BLaER1 treated with 17β-estradiol and CSF1 and Interleukin-3, amounts not matched to agents 10 nM and 100 nM (cell line): ENCODE measurements around the gene HDAC9.

Source experiments
- H3K27ac ChIP-seq, 11 experiments: shearing (Covaris generic); formaldehyde crosslinking; 2 replicates each; pipeline ENCODE4 v1.8.1; 2022
- H3K27me3 ChIP-seq, 11 experiments: shearing (Covaris generic); formaldehyde crosslinking; 2 replicates each; pipeline ENCODE4 v1.8.1; 2022
- H3K36me3 ChIP-seq, 11 experiments: shearing (Covaris generic); formaldehyde crosslinking; 2 replicates each; pipeline ENCODE4 v1.8.1; 2022
- H3K4me1 ChIP-seq, 10 experiments: shearing (Covaris generic); formaldehyde crosslinking; 2 replicates each; pipeline ENCODE4 v1.8.1; 2022
- H3K4me2 ChIP-seq, 11 experiments: shearing (Covaris generic); formaldehyde crosslinking; 2 replicates each; pipeline ENCODE4 v1.8.1; 2022
- H3K4me3 ChIP-seq, 10 experiments: shearing (Covaris generic); formaldehyde crosslinking; 2 replicates each; pipeline ENCODE4 v1.8.1; 2022
- H3K9ac ChIP-seq, 11 experiments: shearing (Covaris generic); formaldehyde crosslinking; 2 replicates each; pipeline ENCODE4 v1.8.1; 2022
- H3K9me3 ChIP-seq, 11 experiments: shearing (Covaris generic); formaldehyde crosslinking; replicated peaks in 1 of 11; 2 replicates each; pipeline ENCODE4 v1.8.1; 2022
- H4K20me1 ChIP-seq, 11 experiments: shearing (Covaris generic); formaldehyde crosslinking; 2 replicates each; pipeline ENCODE4 v1.8.1; 2022
- Cebpa-rat ChIP-seq, 11 experiments: shearing (Covaris generic); IDR thresholded peaks; 2 replicates each; pipeline ENCODE4 v1.8.1; 2022

Gene HDAC9

GRCh38 chr7:18760631-18761445, 265.3 kb downstream of the HDAC9 start:
- H3K27me3 ChIP-seq = no peaks in the 10 kb centered on the region
- H3K9ac ChIP-seq = no peak overlapping the region
- H3K36me3 ChIP-seq = no peaks in the 10 kb centered on the region
- H4K20me1 ChIP-seq = no peaks in the 10 kb centered on the region
- H3K27ac ChIP-seq = no peak overlapping the region
- H3K4me3 ChIP-seq = no peak overlapping the region
- no peak overlapping the region for H3K4me2 ChIP-seq
- no peak for TF ChIP-seq Cebpa-rat (IDR thresholded peaks at IDR 0.05)
- H3K9me3 ChIP-seq = no peaks in the 10 kb centered on the region
- no peaks in the 10 kb centered on the region for H3K4me1 ChIP-seq

DNA sequence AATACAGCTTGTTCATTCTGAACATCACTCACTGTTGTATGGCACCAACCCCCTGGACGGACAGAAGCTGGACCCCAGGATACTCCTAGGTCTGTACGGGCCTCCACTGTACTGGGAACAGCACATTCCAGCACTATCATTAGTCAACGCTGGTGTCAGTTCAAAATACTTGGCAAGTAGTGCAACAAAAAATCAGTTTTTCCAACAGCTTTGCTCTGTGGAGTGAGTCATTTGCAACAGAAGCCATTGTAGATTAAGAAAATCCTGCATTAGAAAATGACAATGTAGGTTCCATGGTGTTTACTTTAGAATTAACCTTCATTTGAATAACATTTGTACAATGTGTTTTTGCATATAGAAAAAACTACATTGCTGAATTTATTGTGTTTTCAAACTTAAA, 266.6 kb downstream of the HDAC9 start:
- H3K27me3 ChIP-seq = no peaks in the 10 kb centered on the region
- no peaks in the 10 kb centered on the region for H3K36me3 ChIP-seq
- no peaks in the 10 kb centered on the region for H3K9me3 ChIP-seq
- no peaks in the 10 kb centered on the region for H3K4me1 ChIP-seq
- H3K27ac ChIP-seq = no peak overlapping the region
- no peak overlapping the region for H3K4me2 ChIP-seq
- no peak overlapping the region for H3K9ac ChIP-seq
- H4K20me1 ChIP-seq = no peaks in the 10 kb centered on the region
- TF ChIP-seq Cebpa-rat (IDR thresholded peaks at IDR 0.05) = no peak
- no peak overlapping the region for H3K4me3 ChIP-seq

GRCh38 chr7:18768256-18768655, 272.7 kb downstream of the HDAC9 start:
- H3K9ac ChIP-seq = no peak overlapping the region
- H3K9me3 ChIP-seq = no peaks in the 10 kb centered on the region
- H3K4me2 ChIP-seq = no peak overlapping the region

DNA sequence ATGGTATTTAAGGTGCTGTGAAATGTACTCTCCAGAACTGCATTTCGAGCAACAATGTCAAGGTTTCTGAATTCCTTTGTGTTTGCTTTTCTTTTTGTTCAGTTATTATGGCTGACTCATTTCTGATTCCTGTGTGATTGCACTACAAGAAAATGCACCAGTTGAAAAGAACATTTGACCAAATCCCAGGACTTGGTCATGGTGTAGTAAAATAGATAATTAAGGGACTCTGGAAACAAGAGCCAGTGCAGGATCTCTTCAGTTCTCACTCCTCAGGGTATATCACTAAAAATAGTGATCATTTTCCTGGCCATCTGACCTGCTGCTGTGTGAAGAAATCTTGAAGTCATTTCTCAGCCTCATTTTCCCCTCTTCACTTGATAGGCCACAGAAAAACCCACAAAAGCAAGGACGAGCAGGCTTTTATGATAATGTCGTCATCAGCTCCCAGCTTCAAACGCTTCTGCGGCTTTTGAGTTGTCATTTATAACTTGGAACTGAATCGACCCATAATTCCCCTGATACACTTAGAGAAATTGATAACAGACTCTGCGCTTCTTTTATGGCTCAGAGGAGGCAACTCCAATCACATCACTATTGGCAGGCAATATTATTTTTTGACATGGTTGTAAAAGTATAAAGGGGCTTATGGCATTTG, 274.7 kb downstream of the HDAC9 start:
- peak overlapping the region in 10 of 11 experiments; percentile 13 to 65 (median 44); a peak in 16 of 22 replicates for H3K4me2 ChIP-seq
- no peaks in the 10 kb centered on the region for H3K27me3 ChIP-seq
- peak overlapping the region in 1 of 11 experiments; percentile 34; a peak in 1 of 22 replicates for H3K27ac ChIP-seq
- no peaks in the 10 kb centered on the region for H3K9me3 ChIP-seq
- H3K9ac ChIP-seq = no peak overlapping the region
- H4K20me1 ChIP-seq = no peaks in the 10 kb centered on the region
- no peak for TF ChIP-seq Cebpa-rat (IDR thresholded peaks at IDR 0.05)
- no peaks in the 10 kb centered on the region for H3K36me3 ChIP-seq
- H3K4me3 ChIP-seq = no peak overlapping the region
- peaks cover 5 to 23% (median 15%) of the 10 kb centered on the region in 10 experiments; a peak in 18 of 20 replicates for H3K4me1 ChIP-seq

More at GRCh38 chr7:18768256-18768655, 272.7 kb downstream of the HDAC9 start:
- Histone ChIP-seq H3K36me3 (no peaks in the 10 kb centered on the region), H3K27ac (no peak overlapping the region), H3K4me1 (peaks cover 5 to 23% (median 15%) of the 10 kb centered on the region in 10 experiments; a peak in 18 of 20 replicates), H4K20me1 (no peaks in the 10 kb centered on the region), H3K4me3 (no peak overlapping the region), H3K27me3 (no peaks in the 10 kb centered on the region)
- no peak for TF ChIP-seq Cebpa-rat (IDR thresholded peaks at IDR 0.05)

- Histone ChIP-seq H3K27me3 (no peaks in the 10 kb centered on the region), H3K9ac (no peak overlapping the region), H3K27ac (peak overlapping the region in 1 of 11 experiments; percentile 34; a peak in 1 of 22 replicates), H3K36me3 (no peaks in the 10 kb centered on the region), H3K4me3 (no peak overlapping the region), H3K4me2 (peak overlapping the region in 10 of 11 experiments; percentile 13 to 65 (median 44); a peak in 15 of 22 replicates), H3K9me3 (no peaks in the 10 kb centered on the region), H4K20me1 (no peaks in the 10 kb centered on the region), H3K4me1 (peaks cover 5 to 23% (median 15%) of the 10 kb centered on the region in 10 experiments; a peak in 18 of 20 replicates)
- no peak for TF ChIP-seq Cebpa-rat (IDR thresholded peaks at IDR 0.05)
Observed at GRCh38 chr7:18770822-18771221, 275.3 kb downstream of the HDAC9 start.

GRCh38 chr7:18771834-18772566, 276.5 kb downstream of the HDAC9 start:
- no peaks in the 10 kb centered on the region for H3K9me3 ChIP-seq
- H3K4me1 ChIP-seq = peaks cover 5 to 23% (median 15%) of the 10 kb centered on the region in 10 experiments; a peak in 18 of 20 replicates
- no peak overlapping the region for H3K4me3 ChIP-seq
- no peak overlapping the region for H3K27ac ChIP-seq
- no peak for TF ChIP-seq Cebpa-rat (IDR thresholded peaks at IDR 0.05)
- H4K20me1 ChIP-seq = no peaks in the 10 kb centered on the region
- no peak overlapping the region for H3K9ac ChIP-seq
- H3K36me3 ChIP-seq = no peaks in the 10 kb centered on the region
- H3K27me3 ChIP-seq = no peaks in the 10 kb centered on the region
- H3K4me2 ChIP-seq = 0 out of 22 replicates have a peak overlapping the region, but pooled peaks of 1 of the 11 experiments have one; percentile 5

DNA sequence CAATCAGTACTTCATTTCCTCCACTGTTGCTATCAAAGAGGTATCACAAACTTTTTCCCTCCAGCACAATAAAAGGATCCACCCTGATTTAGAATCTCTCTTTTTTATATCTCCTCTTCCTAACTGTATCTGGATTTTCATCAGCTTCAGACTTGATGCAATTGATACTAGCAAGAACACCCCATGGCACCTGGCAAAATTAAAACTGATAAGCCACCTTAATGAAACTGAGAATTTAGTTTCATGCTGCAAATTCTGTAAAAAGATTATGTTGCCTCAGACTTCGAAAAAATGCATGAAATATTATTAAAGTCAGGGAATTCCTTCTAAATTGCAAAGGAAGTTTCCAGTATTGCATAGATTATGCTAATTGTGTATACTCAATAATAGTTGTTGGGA, 277.0 kb downstream of the HDAC9 start:
- Histone ChIP-seq H3K27ac (no peak overlapping the region), H3K4me2 (no peak overlapping the region), H3K4me1 (peaks cover 5 to 23% (median 15%) of the 10 kb centered on the region in 10 experiments; a peak in 18 of 20 replicates), H3K4me3 (no peak overlapping the region), H3K36me3 (no peaks in the 10 kb centered on the region), H3K9me3 (no peaks in the 10 kb centered on the region), H3K9ac (no peak overlapping the region), H4K20me1 (no peaks in the 10 kb centered on the region), H3K27me3 (no peaks in the 10 kb centered on the region)
- TF ChIP-seq Cebpa-rat (IDR thresholded peaks at IDR 0.05) = no peak

DNA sequence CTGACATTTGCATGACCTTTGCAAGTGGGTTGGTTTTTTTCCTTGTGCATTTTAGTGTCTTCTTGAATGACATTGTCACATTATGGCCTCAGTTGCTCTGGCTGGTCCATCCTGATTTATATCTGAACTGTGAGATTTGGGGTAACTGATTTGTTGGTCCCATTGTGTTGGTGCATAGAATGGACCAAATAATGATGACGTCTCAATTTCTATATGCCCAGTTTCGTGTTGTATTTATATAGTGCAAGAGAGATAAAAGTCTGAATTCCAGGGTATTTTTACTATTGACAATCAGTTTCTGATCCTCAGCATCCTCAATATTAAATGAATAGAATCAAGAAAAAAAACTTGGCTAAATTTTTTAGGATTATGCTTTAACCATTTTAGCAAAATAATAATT, 281.8 kb downstream of the HDAC9 start:
- Histone ChIP-seq H3K9ac (no peak overlapping the region), H3K27ac (no peak overlapping the region), H3K36me3 (no peaks in the 10 kb centered on the region), H3K9me3 (no peaks in the 10 kb centered on the region), H4K20me1 (no peaks in the 10 kb centered on the region), H3K4me3 (no peak overlapping the region), H3K27me3 (no peaks in the 10 kb centered on the region), H3K4me2 (no peak overlapping the region), H3K4me1 (no peaks in the 10 kb centered on the region; a peak in 1 of 20 replicates)
- TF ChIP-seq Cebpa-rat (IDR thresholded peaks at IDR 0.05) = no peak

DNA sequence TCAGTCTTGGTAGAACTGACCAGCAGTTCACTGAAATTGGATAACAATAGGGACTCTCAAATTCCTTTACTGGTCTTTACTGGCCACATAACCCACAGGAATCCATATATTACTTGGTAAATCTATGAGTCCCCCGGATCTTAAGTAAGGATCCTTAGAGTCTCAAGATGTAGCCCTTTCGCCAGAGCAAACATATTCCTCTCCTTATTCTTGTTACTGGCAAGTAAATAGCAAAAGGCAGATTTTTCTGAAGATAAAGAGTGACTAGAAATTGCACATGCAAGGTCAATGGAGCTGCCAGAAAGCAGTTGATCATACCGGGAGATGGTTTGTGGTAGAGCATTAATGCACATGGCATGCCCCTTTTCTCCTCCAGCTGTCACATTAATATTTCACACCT, 283.0 kb downstream of the HDAC9 start:
- Histone ChIP-seq H3K4me2 (no peak overlapping the region), H3K9ac (no peak overlapping the region), H3K4me1 (no peaks in the 10 kb centered on the region), H3K9me3 (no peaks in the 10 kb centered on the region), H3K4me3 (no peak overlapping the region), H3K27me3 (no peaks in the 10 kb centered on the region), H4K20me1 (no peaks in the 10 kb centered on the region), H3K36me3 (no peaks in the 10 kb centered on the region), H3K27ac (no peak overlapping the region)
- no peak for TF ChIP-seq Cebpa-rat (IDR thresholded peaks at IDR 0.05)
